GM21717 (cell line): ENCODE measurements around the gene FKBP2.

ENCODE experiments used
- ATAC-seq: cut with Tn5 transposase; IDR thresholded peaks from one replicate; pipeline ENCODE4 v1.9.1; 2021; ENCODE audit warnings: mild to moderate bottlenecking, moderate library complexity; ENCODE audit not compliant: unreplicated experiment

Gene FKBP2

GRCh38 chr11:64262271-64263002 lies 21.5 kb downstream of the FKBP2 start:
- ATAC-seq, result no peak

- ATAC-seq, result no peak
Measured at GRCh38 chr11:64263021-64263946, 22.4 kb downstream of the FKBP2 start.

- ATAC-seq, result no peak
Measured at GRCh38 chr11:64263947-64264317, 23.0 kb downstream of the FKBP2 start.

GRCh38 chr11:64264371-64264852 lies 23.5 kb downstream of the FKBP2 start:
- ATAC-seq, result no peak

- no peak for ATAC-seq
Measured at GRCh38 chr11:64265176-64266160, 24.6 kb downstream of the FKBP2 start.

- no peak for ATAC-seq
Measured at GRCh38 chr11:64266339-64266738, 25.4 kb downstream of the FKBP2 start.

GRCh38 chr11:64267207-64267945 lies 26.5 kb downstream of the FKBP2 start:
- no peak for ATAC-seq

GRCh38 chr11:64268025-64268892 lies 27.4 kb downstream of the FKBP2 start:
- no peak for ATAC-seq

GRCh38 chr11:64268893-64269539 lies 28.1 kb downstream of the FKBP2 start:
- peak; percentile 16 for ATAC-seq

- ATAC-seq, result peak; percentile 55
Measured at GRCh38 chr11:64269540-64270220, 28.8 kb downstream of the FKBP2 start.

- no peak for ATAC-seq
Measured at GRCh38 chr11:64275031-64275800, 34.3 kb downstream of the FKBP2 start.

- ATAC-seq, result no peak
Measured at GRCh38 chr11:64275841-64276240, 34.9 kb downstream of the FKBP2 start.

GRCh38 chr11:64276653-64277431 lies 35.9 kb downstream of the FKBP2 start:
- ATAC-seq, result no peak

GRCh38 chr11:64278576-64279190 lies 37.8 kb downstream of the FKBP2 start:
- ATAC-seq, result no peak

GRCh38 chr11:64281957-64282770 lies 41.3 kb downstream of the FKBP2 start:
- ATAC-seq, result no peak
